ENCODE measurements around the gene ATRIP. TPM values are rescaled to one million over a fixed set of nuclear protein-coding genes. Genes with fewer than 3 reads are reported as not detected.

The ATRIP gene
- total and polyA plus RNA-seq, 2 experiments from 2014 or later: 4.3 to 4.5 TPM

- Histone ChIP-seq H3K27me3 (no peaks in the 10 kb centered on the region), H4K20me1 (ENCODE audit: insufficient read depth, poor library complexity, severe bottlenecking) (no peaks in the 10 kb centered on the region), H3K9me2 (replicated peaks; ENCODE audit: insufficient read depth) (no peaks in the 10 kb centered on the region), H3K36me3 (replicated peaks; ENCODE audit: insufficient read depth, low read depth) (no peaks in the 10 kb centered on the region), H3K79me2 (peaks cover 13% of the 10 kb centered on the region), H2AFZ (peak overlapping the region; percentile 91), H3K4me3 (peak overlapping the region; percentile 51), H3K4me1 (ENCODE audit: insufficient read depth) (peaks cover 13% of the 10 kb centered on the region), H3K27ac (peak overlapping the region; percentile 86), H3K9me3 (ENCODE audit: low read depth) (no peaks in the 10 kb centered on the region), H3K4me2 (peak overlapping the region; percentile 99)
- 7% methylated on average over 12 of the region's 26 CpGs for WGBS (ENCODE audit: low lambda C conversion rate, missing lambda C conversion rate)
- TF ChIP-seq EZH2phosphoT487 (IDR thresholded peaks at IDR 0.05; ENCODE audit: low read depth, severe bottlenecking, unreplicated experiment) (no peak), EZH2 (IDR thresholded peaks at IDR 0.05; ENCODE audit: borderline replicate concordance) (no peak), CTCF (IDR thresholded peaks at IDR 0.05; ENCODE audit: poor library complexity) (no peak)
- peak; percentile 72 for DNase-seq (ENCODE audit: low spot score)
Observed at GRCh38 chr3:48503401-48504050, 57.0 kb downstream of the ATRIP start.

- 28% methylated on average over 22 of the region's 66 CpGs for WGBS (ENCODE audit: low lambda C conversion rate, missing lambda C conversion rate)
- Histone ChIP-seq H3K4me1 (ENCODE audit: insufficient read depth) (peaks cover 13% of the 10 kb centered on the region), H3K27ac (peak within 1 kb of the TSS; percentile 86), H3K9me2 (replicated peaks; ENCODE audit: insufficient read depth) (no peaks in the 10 kb centered on the region), H2AFZ (peak within 1 kb of the TSS; percentile 91), H3K4me2 (peak within 1 kb of the TSS; percentile 99), H3K36me3 (replicated peaks; ENCODE audit: insufficient read depth, low read depth) (no peaks in the 10 kb centered on the region), H3K9me3 (ENCODE audit: low read depth) (no peaks in the 10 kb centered on the region), H4K20me1 (ENCODE audit: insufficient read depth, poor library complexity, severe bottlenecking) (no peaks in the 10 kb centered on the region), H3K27me3 (no peaks in the 10 kb centered on the region), H3K79me2 (peaks cover 13% of the 10 kb centered on the region), H3K4me3 (peak within 1 kb of the TSS; percentile 51)
- DNase-seq (ENCODE audit: low spot score): peak; percentile 78
- no peak for TF ChIP-seq EZH2 (IDR thresholded peaks at IDR 0.05; ENCODE audit: borderline replicate concordance)
- no peak for TF ChIP-seq EZH2phosphoT487 (IDR thresholded peaks at IDR 0.05; ENCODE audit: low read depth, severe bottlenecking, unreplicated experiment)
- TF ChIP-seq CTCF (IDR thresholded peaks at IDR 0.05; ENCODE audit: poor library complexity): no peak
Observed at GRCh38 chr3:48504051-48504946, 57.8 kb downstream of the ATRIP start, which contains the start of gene SHISA5. SHISA5 (minus strand) TSS chr3:48504174; CDS start chr3:48504094, 80 bp downstream.

GRCh38 chr3:48505146-48505545 lies 58.6 kb downstream of the ATRIP start:
- no peaks in the 10 kb centered on the region for H3K9me2 ChIP-seq (replicated peaks; ENCODE audit: insufficient read depth)
- peaks cover 13% of the 10 kb centered on the region for H3K79me2 ChIP-seq
- no peak overlapping the region for H2AFZ ChIP-seq
- no peaks in the 10 kb centered on the region for H3K9me3 ChIP-seq (ENCODE audit: low read depth)
- H3K27me3 ChIP-seq: no peaks in the 10 kb centered on the region
- no peak for DNase-seq (ENCODE audit: low spot score)
- peak overlapping the region; percentile 99 for H3K4me2 ChIP-seq
- H3K27ac ChIP-seq: no peak overlapping the region
- H4K20me1 ChIP-seq (ENCODE audit: insufficient read depth, poor library complexity, severe bottlenecking): no peaks in the 10 kb centered on the region
- peaks cover 13% of the 10 kb centered on the region for H3K4me1 ChIP-seq (ENCODE audit: insufficient read depth)
- WGBS (ENCODE audit: low lambda C conversion rate, missing lambda C conversion rate): 71% methylated on average over 2 of the region's 2 CpGs
- TF ChIP-seq CTCF (IDR thresholded peaks at IDR 0.05; ENCODE audit: poor library complexity) (no peak), EZH2phosphoT487 (IDR thresholded peaks at IDR 0.05; ENCODE audit: low read depth, severe bottlenecking, unreplicated experiment) (no peak), EZH2 (IDR thresholded peaks at IDR 0.05; ENCODE audit: borderline replicate concordance) (no peak)
- H3K4me3 ChIP-seq: no peak overlapping the region
- no peaks in the 10 kb centered on the region for H3K36me3 ChIP-seq (replicated peaks; ENCODE audit: insufficient read depth, low read depth)
